AG09309 (cell line): ENCODE data around the gene CAPN1.

Experiments used
- DNase-seq: peaks from one replicate; pipeline ENCODE4 v3.0.0-alpha.2; 2010; ENCODE audit warnings: low read depth
- H3K4me3 ChIP-seq: 2 replicates; pipeline ENCODE4 v1.5.1; 2011; ENCODE audit warnings: mild to moderate bottlenecking, low read depth, low read length, moderate library complexity; ENCODE audit not compliant: control insufficient read depth
- TF ChIP-seq, protein P1 (sequence below): IDR thresholded peaks from 2 replicates; pipeline ENCODE4 v1.5.1; 2011; ENCODE audit warnings: mild to moderate bottlenecking, low read depth, low read length, inconsistent platforms; ENCODE audit not compliant: insufficient read depth, control insufficient read depth; ENCODE audit errors: missing control alignments

CAPN1 gene

DNA sequence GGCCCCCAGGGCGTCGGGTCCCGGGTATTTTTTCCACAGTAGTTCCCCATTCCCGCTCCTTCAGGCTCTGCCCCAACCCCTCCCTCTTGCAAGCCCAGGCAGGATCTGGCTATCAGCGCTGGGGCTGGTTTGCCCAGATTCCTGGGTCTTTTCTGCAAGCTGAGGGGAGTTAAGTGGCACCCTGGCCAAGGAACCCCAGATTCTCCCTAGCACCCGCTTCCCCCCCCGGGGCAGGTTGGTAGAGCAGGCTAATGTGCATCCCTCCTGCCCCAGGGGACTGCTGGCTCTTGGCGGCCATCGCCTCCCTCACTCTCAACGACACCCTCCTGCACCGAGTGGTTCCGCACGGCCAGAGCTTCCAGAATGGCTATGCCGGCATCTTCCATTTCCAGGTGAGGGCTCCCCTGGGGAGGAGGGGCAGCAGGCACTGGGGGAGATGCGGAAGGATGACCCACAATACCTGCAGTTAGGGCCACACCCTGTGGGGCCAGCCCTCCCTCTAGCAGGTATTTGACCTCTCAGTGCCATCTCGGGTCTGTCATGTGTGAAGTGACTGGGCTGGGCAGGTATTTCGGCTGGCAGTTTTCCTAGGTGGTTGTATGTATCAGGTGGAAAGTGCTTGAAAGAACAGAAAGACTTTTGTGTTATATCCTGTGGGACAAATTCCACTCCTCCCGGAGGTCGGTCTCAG is 1.6 kb downstream of the CAPN1 start:
- H3K4me3 ChIP-seq, result peak overlapping the region; percentile 99
- no peak for DNase-seq
- TF ChIP-seq, protein P1, sequence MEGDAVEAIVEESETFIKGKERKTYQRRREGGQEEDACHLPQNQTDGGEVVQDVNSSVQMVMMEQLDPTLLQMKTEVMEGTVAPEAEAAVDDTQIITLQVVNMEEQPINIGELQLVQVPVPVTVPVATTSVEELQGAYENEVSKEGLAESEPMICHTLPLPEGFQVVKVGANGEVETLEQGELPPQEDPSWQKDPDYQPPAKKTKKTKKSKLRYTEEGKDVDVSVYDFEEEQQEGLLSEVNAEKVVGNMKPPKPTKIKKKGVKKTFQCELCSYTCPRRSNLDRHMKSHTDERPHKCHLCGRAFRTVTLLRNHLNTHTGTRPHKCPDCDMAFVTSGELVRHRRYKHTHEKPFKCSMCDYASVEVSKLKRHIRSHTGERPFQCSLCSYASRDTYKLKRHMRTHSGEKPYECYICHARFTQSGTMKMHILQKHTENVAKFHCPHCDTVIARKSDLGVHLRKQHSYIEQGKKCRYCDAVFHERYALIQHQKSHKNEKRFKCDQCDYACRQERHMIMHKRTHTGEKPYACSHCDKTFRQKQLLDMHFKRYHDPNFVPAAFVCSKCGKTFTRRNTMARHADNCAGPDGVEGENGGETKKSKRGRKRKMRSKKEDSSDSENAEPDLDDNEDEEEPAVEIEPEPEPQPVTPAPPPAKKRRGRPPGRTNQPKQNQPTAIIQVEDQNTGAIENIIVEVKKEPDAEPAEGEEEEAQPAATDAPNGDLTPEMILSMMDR, result no peak

DNA sequence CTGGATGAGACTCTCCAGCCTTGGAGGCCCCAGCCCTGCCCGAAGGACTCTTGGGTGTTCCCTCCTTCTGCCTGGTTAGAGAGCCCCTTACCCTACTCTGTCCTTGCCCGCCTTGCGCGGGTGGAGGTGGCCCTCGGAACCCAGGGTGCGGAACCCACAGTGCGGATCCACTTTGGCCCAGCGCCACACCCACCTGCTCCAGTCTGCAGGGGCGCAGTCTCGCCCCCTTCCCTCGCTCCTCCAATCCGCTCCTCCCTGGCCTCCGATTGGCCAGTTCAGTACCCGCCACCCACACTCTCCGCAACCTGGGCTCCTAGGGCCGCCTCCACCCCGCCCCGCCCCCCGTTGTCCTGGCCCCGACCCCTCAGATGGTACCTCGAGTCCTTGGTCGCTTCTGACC is 2.4 kb downstream of the CAPN1 start:
- TF ChIP-seq, protein P1, result no peak
- H3K4me3 ChIP-seq, result no peak overlapping the region
- DNase-seq, result no peak

DNA sequence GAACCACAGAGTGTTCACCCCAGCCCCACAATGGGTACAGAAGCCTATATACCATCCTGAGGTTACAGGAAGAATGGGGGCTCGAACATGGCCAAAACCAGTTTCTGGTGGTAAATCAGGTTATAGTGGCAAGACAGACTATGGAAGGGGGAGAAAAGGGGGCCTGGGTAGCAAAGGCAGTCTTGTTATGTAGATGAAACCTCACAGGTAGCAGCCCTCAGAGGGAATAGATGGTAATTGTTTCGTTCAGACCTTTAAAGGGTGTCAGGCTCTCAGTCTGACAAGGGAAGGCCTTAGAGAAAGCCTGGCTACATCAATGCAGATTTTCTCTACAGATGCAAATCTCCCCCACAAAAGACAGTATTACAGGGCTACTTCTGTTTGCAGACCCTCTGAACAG is 3.4 kb downstream of the CAPN1 start:
- TF ChIP-seq, protein P1, result no peak
- no peak for DNase-seq
- H3K4me3 ChIP-seq, result no peak overlapping the region

DNA sequence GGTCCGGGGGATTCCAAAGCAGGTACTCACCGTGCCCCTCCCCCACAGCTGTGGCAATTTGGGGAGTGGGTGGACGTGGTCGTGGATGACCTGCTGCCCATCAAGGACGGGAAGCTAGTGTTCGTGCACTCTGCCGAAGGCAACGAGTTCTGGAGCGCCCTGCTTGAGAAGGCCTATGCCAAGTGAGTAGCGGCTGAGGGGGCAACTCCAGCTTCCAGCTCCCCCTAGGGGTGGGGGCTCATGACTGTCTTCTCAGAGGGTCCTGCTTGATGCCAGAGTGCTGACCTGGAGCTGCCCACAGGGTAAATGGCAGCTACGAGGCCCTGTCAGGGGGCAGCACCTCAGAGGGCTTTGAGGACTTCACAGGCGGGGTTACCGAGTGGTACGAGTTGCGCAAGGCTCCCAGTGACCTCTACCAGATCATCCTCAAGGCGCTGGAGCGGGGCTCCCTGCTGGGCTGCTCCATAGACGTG is 4.2 kb downstream of the CAPN1 start:
- TF ChIP-seq, protein P1, result no peak
- no peak overlapping the region for H3K4me3 ChIP-seq
- DNase-seq, result no peak

DNA sequence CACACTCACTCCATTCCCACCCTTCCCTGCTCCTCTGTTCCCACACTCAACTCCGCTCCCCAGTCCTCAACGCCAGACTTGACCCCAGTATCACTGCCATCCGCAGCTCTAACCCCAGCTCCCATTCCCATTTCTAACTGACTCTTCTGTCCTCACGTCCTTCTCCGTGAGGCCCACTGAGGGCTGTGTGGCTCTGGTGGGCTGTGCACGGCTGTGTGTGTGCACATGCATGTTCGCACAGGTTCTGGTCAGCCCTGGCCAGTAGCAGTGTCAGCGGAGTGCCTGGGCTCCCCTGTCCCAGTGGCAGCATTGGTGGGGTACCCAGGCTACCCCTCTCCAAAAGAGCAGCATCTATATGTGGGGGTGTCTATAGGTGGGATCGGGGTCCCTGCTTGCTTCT is 5.0 kb downstream of the CAPN1 start:
- TF ChIP-seq, protein P1, result no peak
- H3K4me3 ChIP-seq, result no peak overlapping the region
- DNase-seq, result no peak

DNA sequence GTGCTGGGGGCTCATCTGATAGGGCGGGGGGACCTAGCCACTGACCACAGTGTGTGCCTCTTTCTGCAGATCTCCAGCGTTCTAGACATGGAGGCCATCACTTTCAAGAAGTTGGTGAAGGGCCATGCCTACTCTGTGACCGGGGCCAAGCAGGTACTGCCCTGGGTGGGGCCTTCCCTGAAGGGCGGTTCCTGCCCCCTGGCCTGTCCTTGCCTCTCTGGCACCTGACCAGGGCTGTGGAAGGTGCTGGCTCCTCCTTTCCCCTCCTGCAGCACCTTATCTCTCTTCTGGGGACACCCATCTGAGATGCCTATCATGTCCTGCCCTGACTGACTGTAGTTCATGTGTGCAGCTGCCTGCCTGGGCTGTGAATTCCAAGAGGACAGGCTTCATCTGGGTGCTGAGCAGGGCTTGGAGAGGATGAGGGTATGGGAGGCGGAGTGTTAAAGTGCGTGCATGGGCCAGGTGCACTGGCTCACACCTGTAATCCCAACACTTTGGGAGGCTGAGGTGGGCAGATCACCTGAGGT is 5.5 kb downstream of the CAPN1 start:
- H3K4me3 ChIP-seq, result no peak overlapping the region
- TF ChIP-seq, protein P1, result no peak
- no peak for DNase-seq
